HG03442 (cell line): ENCODE results near the gene KXD1.
A peak's percentile ranks its signal among the peaks of the same experiment; 100 is the strongest.
"Not testable (repeated sequence)": the region's sequence is repeated elsewhere in the genome, so short reads cannot be mapped to it uniquely, and the experiment has no call there.

ENCODE experiments used
- ATAC-seq: cut with Tn5 transposase; IDR thresholded peaks from one replicate; pipeline ENCODE4 v1.9.1; 2021; ENCODE audit warnings: mild to moderate bottlenecking, moderate library complexity; ENCODE audit not compliant: unreplicated experiment

KXD1 gene

GRCh38 chr19:18533058-18533457 is 24.6 kb upstream of the KXD1 start:
- no peak for ATAC-seq

- ATAC-seq, result no peak
Observed at GRCh38 chr19:18536475-18536874, 21.2 kb upstream of the KXD1 start.

DNA sequence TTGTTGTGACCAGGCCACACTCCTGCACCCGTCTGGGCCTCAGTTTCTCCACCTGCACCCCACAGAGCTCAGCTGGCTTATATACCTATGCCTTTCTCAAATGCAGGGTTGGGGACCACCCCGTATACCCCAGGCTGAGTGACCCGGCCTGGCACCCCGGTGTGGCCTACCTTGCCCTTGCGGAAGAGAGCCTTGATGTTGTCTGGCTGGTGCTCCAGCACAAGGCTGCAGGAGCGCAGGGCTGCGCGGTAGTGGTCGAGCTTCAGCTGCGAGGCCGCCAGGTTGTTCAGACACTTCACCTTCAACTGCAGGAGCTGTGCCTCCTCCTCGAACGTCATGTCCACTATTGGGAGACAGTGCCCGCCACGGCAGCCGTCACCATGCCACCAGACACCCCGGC is 20.2 kb upstream of the KXD1 start:
- no peak for ATAC-seq

DNA sequence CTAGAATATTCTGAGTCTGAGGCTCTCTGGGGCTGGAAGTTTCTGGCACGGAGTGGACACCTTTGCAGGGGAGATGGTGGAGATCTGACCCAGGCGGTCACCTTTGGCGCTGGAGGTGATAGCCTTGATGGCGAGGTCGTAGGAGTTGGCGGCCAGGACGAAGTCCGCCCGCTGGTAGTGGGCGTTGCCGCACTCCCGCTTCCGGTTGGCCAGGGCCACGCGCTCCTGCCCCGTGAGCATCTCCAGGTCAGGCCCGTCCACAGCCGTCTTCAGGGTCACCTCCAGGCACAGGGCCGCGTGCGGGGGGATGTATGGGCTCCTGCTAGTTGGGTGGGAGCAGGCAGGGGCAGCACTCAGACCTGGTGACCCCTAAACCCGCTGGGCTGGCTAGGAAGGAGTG is 19.6 kb upstream of the KXD1 start:
- no peak for ATAC-seq

- no peak for ATAC-seq
Observed at GRCh38 chr19:18539372-18539771, 18.3 kb upstream of the KXD1 start.

DNA sequence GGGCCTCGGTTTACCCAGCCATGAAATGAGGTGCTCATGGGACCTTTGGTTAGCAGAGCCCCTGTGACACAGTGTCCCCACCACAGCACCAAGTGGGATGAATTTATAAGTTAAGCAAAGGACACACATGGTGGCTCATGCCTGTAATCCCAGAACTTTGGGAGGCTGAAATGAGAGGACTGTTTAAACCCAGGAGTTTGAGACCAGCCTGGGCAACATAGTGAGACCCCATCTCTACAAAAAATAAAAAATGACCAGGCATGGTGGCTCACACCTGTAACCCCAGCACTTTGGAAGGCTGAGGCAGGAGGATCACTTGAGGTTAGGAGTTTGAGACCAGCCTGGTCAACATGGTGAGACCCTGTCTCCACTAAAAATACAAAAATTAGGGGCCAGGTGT is 17.5 kb upstream of the KXD1 start:
- not testable (repeated sequence) for ATAC-seq

- no peak for ATAC-seq
Observed at GRCh38 chr19:18541258-18541991, 16.2 kb upstream of the KXD1 start.

DNA sequence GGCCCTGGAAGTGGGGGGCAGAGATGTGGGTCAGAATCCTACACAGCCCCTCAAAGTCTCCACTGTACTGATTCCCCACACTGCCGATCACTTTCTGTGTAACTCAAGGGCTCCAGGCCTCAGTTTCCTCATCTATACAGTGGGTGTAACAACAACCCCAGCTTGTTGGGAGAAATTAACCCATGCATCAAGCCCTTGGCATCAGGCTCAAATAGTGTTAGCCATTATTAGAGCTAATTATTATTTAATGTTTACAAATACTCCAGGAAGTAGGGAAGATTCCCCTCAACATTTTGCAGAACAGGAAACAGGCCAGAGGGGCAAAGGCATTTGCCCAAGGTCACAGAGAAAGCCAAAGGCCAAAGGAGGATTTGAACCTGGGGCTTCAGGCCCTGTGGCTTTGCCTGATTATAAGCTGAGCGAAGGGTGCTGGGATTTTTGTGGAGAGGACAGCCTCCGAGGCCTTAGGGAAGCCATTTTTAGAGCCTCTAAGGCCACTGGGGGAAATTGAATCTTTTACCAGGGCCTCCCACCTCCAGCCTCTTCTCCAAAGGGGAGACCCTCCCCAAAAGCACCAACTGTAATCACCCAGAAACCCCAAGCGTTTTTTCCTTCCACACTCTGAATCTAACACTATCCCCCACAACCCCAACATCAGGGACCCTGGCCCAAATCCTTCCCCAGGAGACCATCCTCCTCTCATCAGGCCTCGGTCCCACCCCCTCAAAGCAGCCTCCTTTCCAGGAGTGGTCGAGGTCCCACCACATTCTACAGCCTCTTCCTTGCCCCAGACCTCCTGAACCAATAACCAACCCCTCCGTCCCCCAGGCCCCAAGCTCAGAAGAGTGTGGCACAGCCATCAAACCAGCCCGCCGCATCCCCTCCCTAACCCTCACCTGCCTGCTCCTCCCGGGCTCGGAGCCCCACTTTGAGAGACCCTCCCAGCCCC is 15.4 kb upstream of the KXD1 start:
- no peak for ATAC-seq

- peak; percentile 92 for ATAC-seq
Observed at GRCh38 chr19:18542941-18543813, 14.5 kb upstream of the KXD1 start, which contains the start of gene FKBP8. Gene FKBP8, minus strand, starts transcription at chr19:18543573. Its CDS starts 1,603 bp downstream, at chr19:18541970.

- peak; percentile 53 for ATAC-seq
Observed at GRCh38 chr19:18543814-18544475, 13.7 kb upstream of the KXD1 start.

GRCh38 chr19:18551631-18552030 is 6.0 kb upstream of the KXD1 start:
- ATAC-seq, result no peak

DNA sequence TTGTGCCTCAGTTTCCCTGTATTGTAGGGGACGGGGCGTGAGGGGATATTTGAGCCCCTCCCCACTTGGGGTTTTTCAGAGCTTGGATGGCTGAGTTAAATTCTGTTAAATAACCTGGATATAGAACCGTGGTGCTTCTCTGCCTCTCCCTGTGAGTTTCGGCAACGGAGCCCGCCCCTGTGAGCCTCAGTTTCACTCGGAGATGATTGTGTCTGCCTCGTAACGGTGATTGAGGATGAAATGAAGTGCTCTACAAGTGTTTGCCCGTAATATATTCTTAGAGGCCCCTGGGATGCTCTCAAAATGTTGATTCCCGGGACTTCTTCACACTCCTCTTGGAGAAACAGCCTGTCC is 509 bp downstream of the KXD1 start:
- ATAC-seq, result no peak

GRCh38 chr19:18558604-18559003 is 934 bp downstream of the KXD1 start:
- ATAC-seq, result no peak

GRCh38 chr19:18559685-18560084 is 2.0 kb downstream of the KXD1 start:
- no peak for ATAC-seq

GRCh38 chr19:18562086-18562485 is 4.4 kb downstream of the KXD1 start:
- no peak for ATAC-seq

DNA sequence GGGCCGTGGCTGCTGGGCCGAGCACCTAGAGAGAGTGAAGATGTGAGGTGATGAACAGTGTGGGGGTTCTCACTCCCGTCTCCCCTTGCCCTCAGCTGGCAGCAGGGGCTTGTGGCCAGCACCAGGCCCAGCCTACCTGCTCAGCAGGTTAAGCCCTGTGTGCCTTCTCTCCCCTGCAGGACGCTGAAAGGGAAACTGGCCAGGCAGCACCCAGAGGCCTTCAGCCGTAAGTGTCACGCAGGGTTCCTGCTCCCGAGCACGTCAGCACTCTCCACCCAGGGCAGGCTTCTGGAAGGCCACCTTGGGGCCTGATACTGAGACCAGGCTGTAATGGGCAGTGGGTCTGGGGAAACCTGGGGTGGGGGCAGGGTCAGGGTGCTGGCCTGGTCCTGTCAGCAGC is 9.3 kb downstream of the KXD1 start:
- no peak for ATAC-seq

GRCh38 chr19:18568367-18568766 is 10.7 kb downstream of the KXD1 start:
- ATAC-seq, result no peak

GRCh38 chr19:18571564-18572344 is 14.1 kb downstream of the KXD1 start, which contains the start of gene UBA52:
Gene UBA52, plus strand, starts transcription at chr19:18571857. Its CDS starts 1,444 bp downstream, at chr19:18573301.
- peak; percentile 89 for ATAC-seq

DNA sequence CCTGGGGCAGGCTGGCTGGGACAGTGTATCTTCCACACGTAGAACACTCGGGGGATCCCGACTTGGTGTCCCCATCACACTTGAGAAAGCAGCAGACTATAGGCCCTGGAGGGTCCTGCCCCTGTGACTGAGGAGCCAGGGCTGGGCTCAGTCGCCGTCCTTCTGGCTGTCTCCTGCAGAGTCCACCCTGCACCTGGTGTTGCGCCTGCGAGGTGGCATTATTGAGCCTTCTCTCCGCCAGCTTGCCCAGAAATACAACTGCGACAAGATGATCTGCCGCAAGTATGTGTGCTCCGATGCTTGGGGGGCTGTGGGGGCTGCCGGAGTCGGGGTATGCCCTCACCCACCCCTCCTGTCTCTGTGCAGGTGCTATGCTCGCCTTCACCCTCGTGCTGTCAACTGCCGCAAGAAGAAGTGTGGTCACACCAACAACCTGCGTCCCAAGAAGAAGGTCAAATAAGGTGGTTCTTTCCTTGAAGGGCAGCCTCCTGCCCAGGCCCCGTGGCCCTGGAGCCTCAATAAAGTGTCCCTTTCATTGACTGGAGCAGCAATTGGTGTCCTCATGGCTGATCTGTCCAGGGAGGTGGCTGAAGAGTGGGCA is 17.1 kb downstream of the KXD1 start:
- ATAC-seq, result no peak
